ENCODE results near the gene AGBL4.

GRCh38 chr1:49466961-49467360 lies 556.8 kb downstream of the AGBL4 start:
- no peak for TF ChIP-seq CTCF (IDR thresholded peaks at IDR 0.05 in 8 of 11, conservative IDR thresholded peaks at IDR 0.05 in 3 of 11)
- no peak for TF ChIP-seq POLR2AphosphoS5 (IDR thresholded peaks at IDR 0.05)
- TF ChIP-seq POLR2A (IDR thresholded peaks at IDR 0.05): no peak
